ENCODE measurements around the gene PLB1.

Gene PLB1

DNA sequence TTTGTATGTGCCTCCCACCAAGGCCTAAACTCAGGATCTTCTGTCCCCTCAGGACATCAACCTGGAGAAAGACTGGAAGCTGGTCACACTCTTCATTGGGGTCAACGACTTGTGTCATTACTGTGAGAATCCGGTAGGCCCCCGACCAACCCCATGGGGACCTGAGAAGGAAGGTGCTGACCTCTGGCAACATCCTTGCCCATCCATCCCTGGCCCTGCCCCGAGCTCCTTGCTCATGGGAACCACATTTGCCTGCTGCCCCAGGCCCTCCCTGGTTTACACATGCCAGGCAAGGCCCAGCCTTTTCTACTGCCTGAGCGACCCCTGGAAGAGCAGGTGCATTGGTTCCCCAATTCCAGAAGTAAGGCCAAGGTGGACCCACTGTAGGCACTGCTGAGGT lies 130.5 kb downstream of the PLB1 start:
- no peak for DNase-seq (ENCODE audit: low read depth in 3 of 3)

DNA sequence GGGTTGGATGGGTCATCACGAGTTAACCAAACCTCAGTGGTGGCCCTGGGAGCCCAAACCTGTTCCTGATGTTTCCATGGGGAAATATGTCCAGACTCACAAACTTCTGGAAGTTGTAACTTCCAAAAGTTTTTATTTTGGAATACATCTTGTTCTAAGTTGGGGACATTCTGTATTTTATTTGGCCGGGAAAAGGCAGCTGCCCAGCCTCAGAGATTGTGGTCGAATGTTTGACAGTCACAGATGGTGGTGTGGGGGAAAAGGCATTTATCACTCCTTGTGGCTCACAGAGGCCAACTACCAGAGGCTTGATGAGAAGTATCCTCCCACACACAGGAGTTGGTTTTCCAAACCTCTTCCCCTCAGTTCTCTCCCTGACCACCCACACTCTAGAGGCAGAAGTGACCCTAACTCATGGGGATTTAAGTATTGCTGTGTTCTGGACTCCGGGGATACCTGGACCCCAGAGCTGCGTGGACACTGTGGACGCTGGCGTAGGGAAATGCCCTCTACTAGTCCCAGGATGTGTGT lies 131.1 kb downstream of the PLB1 start:
- no peak for DNase-seq (ENCODE audit: low read depth in 3 of 3)

DNA sequence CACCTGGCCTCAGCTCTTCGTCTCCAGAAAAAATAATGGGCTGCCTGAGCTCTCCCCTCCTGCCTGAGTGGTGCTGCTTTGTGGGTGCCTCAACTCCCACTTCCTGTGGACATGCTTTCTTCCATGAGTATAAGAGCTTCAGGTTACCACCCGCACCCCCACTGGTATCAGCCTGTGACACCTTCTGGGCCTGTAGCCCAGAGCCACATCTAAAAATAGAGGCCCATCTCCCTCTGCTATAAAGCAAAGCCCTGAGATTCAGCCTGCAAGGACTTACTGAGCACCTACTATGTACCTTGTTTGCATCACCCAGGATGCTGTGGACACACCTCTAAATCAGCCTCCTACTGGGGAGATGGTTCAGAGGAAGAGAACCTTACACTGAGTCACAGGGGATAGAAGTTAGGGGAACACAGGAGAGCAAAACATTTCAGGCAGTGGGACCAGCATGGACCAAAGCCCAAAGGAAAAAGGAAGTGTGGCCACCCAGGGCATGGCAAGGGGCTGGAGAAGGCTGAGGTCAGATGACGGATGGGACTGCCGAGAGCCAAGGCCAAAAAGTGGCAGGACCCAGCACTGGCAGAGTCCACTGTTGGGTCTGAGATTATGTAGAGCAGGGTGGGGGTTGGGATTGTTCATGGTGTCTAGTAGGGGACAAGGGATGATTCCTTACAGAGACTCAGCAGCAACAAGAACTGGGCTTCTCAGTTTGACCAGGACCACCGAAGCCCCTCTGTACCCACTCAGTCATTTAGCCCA lies 132.0 kb downstream of the PLB1 start:
- no peak for DNase-seq (ENCODE audit: low read depth in 3 of 3)

DNA sequence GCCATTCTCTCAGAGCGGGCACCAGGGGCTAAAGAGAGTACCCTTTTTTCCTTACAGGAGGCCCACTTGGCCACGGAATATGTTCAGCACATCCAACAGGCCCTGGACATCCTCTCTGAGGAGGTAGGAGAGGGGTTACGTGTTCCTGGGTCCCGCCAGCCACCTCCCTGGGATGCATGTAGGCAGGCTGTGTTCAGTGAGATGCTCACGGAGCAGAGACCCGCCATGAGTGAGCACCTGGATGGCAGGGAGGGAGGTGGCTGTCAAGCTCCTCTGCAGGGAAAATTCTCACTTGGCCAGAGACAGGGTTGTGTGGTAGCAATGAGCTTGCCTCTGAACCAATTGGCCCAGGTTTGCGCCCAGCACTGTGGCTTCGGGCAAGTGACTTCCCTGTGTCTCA lies 132.6 kb downstream of the PLB1 start:
- no peak for DNase-seq (ENCODE audit: low read depth in 3 of 3)

DNA sequence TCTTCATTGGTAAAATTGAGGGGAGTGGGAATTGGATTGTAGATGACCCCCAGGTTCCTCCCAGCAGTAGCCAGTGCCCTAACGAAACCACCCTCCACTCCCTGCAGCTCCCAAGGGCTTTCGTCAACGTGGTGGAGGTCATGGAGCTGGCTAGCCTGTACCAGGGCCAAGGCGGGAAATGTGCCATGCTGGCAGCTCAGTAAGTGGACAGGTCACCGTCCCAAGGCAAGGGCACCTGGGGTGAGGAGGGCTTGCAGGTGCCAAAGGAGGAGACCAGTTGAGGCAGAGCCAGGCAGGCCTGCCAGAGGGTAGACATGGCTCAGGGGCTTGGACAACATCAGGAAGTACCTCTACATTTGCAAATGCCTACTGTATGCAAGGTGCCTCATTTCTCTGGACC lies 133.1 kb downstream of the PLB1 start:
- no peak for DNase-seq (ENCODE audit: low read depth in 3 of 3)

DNA sequence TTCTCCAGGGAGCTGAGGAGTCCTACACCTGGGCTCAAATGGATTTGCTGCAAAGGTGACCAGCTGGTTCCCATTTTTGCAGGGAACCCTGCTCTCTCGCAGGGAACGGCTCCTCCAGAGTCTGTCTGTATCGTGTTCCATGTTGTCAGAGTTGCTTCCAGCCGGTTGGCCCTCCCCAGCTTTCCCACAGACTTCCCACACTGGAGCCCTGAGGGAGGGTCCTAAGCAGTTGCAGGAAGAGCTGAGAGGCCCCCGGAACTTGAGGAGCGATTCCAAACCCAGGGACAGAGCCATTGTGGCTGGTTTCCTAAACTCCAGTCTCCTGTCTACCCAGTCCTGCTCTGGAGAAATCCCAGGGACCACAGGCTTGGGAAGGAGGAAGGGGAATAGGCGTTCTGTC lies 134.1 kb downstream of the PLB1 start:
- DNase-seq (ENCODE audit: low read depth in 3 of 3) = no peak

DNA sequence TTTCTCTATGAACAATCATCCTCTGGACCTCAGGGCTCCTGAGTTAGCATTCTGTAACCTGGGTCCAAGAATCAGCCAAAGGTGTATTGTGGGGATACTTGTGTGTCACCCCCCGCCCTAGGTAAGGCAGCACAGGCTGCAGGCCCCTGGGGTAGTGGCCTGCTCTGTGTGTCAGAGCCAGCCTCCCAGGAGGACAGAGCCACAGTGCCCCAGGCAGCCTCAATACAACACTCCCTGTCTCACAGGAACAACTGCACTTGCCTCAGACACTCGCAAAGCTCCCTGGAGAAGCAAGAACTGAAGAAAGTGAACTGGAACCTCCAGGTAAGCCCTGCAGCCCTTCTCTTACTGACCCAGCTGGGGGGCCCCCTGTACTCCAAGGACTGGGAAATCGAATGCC lies 134.5 kb downstream of the PLB1 start:
- no peak for DNase-seq (ENCODE audit: low read depth in 3 of 3)

DNA sequence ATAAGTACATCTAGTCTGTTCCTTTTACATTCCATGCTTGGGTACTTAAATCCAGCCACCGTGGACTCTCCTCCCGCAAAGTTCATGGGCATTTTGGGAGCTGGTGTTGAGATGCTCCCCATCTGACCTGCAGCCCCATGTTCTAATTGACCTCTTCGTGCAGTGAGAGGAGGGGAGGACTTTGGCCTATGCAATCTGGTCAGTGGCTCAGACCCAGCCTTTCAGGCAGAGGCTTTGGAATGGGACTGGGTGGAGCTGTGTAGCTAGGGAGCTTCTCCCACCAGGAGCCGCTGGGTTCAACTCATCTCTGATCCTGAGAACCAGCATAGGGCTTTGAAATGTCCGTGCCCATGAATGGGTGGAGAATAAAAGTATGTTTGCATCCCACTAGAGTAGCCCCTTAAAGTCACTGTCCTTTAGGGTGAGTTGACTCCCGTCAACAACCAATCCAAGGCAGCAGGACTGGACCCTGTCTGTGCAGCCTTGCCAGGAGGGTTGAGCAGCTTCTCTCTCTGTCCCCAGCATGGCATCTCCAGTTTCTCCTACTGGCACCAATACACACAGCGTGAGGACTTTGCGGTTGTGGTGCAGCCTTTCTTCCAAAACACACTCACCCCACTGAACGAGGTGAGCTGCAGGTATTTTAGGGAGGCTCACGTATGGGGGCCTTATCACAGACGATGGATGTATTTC lies 135.8 kb downstream of the PLB1 start:
- DNase-seq (ENCODE audit: low read depth in 3 of 3) = no peak

DNA sequence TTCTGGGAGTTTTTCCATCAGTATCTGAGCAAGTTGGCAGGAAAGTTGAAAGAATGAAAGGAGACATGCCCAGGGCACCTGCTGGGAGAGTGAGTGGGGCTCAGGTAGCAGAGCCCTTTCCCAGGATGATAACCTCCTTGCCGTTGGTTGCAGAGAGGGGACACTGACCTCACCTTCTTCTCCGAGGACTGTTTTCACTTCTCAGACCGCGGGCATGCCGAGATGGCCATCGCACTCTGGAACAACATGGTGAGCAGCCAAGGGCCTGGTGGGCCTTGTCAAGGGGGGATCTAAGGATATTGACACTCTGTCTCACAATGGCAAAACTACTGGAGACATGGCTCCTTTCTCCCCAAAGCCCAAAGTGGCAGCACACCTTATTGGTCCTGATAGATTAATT lies 136.9 kb downstream of the PLB1 start:
- no peak for DNase-seq (ENCODE audit: low read depth in 3 of 3)

DNA sequence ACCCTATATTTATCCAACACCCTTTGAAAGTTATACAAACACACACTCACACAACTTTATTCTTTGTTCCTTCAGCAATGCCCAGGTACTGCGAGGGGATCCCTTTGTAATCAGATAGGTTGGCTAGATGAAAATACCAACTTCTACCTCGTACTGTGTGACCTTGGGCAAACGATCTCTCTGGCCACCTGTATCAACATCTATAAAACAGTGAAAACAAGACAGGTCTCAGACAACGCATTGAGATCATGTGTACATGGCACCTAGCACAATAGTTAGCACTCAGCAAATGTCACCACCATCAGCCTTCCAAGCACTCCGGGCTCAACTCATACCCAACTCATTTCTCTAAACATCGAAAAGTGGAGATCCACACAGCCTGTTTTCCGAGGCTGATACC lies 137.3 kb downstream of the PLB1 start:
- DNase-seq (ENCODE audit: low read depth in 3 of 3) = no peak

DNA sequence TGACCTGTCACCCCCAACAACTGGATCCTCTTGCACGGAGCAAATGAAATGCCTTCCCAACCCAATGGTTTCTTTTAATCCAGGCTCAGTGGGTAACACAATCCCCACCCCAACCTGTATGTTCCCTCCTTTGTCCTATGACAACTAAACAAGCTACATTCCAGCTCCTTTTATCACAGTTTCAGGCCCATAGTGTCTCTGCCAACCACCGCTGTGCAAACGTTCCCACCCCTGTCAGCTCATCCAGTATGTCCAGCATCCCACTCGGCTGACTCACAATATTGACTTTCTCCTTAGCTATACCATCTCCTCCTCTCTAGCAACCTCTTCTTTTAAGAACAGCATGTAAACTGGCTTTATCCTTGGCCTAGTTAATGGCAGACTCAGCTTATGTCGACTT lies 137.9 kb downstream of the PLB1 start:
- DNase-seq (ENCODE audit: low read depth in 3 of 3) = no peak

DNA sequence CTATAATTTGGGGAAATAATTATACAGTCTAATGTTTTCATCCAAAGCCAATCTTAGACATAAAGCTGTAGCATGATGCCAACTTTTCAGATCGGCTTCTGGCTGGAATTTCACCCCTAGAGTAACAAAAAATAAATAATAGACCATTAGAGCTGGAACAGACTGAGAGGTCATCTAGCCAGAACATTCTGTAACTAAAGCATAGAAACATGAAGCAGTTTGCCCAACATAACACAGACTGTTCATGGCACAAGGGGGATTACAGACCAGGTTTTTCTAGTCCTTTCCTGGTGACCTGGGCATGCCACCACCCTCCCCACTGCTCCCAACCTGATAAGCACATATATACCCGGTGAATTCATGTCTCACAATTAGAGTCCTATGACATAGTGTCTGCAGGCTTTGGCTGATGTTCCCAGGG lies 139.3 kb downstream of the PLB1 start:
- DNase-seq (ENCODE audit: low read depth in 3 of 3) = no peak

DNA sequence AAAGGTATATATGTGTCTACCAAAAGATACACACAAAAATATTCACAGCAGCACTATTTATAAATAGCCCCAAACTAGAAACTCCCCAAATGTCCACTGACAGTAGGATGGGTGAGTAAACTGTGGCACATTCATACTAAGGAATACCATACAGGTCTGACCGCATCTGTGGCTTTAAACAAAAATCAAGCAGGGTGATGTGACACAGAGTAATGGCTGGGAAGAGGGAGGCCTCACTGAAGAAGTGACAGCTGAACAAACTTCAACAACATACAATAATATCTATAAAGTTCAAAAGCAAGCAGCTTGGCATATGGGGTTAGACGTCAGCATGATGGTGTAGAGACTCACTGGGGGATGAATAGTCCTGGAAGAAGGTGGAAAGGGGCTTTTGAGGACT lies 140.6 kb downstream of the PLB1 start:
- no peak for DNase-seq (ENCODE audit: low read depth in 3 of 3)

DNA sequence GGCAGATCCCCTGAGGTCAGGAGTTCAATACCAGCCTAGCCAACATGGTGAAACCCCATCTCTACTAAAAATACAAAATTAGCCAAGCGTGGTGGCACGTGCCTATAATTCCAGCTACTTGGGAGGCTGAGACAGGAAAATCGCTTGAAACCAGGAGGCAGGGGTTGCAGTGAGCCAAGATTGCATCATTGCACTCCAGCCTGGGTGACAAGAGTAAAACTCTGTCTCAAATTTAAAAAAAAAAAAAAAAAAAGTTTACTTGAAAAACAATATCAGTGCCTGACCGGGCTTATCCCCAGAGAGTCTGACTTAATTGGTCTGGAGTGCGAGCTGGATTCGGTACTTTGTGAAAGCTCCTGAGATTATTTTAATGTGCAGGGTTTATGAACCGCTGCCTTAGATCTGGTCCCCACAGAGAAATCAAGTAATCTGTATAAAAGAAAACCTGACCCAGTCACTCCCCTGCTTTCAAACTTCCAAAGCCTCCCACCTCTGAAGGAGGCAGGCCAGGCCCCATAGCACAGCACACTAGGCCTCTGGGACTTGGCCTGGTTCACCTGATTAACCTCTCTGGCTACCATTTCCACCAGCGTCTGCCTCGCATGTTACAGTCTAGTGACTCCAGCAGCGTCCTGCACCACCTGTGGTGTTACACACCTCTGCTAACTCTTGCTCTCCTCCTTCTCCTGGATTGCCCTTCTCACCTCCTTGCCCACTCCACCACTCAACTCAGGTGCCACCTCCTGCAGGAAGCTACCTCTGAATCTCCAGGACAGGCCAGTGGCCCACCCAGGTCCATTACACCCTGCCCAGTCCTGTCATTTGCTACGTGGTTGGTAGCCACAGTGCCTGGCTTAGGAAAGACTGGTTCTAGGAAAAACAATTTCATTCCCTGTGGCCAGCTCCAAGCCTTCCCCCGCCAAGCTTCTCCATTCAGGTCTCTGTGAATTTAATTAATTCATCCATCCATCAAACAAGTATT lies 141.5 kb downstream of the PLB1 start:
- DNase-seq (ENCODE audit: low read depth in 3 of 3) = no peak

DNA sequence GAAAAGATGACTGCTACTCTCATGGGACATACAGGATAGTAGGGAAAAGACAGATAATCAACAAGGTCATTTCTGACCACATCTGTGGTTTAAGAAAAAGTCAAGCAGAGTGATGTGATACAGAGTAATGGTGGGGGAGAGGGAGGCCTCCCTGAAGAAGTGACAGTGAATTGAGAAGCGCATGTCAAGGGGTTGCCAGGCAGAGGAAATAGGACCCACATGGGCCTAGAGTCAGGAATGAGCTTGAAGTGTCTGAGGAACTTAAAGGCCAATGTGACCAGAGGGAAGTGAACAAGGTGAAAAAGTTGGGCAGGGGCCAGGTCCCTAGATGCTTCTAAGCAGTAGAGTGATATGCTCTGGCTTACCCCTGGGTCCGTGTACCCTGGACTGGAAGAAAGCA lies 142.2 kb downstream of the PLB1 start:
- DNase-seq (ENCODE audit: low read depth in 3 of 3) = no peak

DNA sequence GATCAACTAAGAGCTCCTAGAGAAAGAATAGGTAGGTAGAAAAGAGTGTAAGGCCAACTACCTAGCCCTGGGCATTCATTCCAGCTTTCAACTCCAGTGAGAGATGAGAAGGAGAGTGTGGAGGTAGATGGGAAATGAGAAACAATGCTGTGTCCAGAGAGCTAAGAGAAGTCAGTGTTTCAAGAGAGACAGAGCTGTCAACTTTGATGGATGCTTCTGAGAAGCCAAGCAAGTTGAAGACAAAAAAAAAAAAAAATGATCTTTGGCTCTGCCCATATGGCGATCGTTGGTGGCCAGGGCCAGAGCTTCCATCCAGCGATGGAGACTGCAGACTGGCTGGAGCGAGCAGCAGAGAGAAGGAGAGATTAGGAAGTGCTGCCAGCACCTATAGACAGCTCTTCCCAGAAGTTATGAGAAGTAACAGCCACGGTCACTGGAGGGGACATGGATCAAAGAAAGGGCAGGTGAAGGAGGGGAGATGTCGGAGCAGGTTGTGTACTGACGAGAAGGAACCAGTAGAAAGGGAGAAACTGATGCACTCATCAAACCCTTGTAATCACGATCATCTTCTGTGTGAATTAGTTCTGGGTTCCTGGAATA lies 143.3 kb downstream of the PLB1 start:
- no peak for DNase-seq (ENCODE audit: low read depth in 3 of 3)

DNA sequence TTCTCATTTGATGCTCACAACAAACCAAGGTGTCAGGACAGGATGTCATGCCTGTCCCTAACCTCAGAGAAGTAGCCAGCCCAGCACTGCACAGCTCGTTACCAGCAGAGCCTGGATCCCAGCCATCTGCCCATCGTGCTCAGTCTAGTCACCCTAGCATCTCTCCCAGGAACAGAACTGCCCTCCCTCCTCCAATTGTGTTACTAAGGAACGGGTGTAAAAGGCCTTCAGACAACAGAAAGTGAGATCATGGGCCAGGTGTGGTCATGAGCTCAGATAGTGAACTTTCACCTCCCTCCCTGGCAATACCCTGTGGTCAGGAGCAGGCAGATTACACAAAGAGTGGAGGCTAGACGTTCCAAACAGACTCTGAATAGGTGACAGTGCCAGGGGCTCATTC lies 144.0 kb downstream of the PLB1 start:
- no peak for DNase-seq (ENCODE audit: low read depth in 3 of 3)

DNA sequence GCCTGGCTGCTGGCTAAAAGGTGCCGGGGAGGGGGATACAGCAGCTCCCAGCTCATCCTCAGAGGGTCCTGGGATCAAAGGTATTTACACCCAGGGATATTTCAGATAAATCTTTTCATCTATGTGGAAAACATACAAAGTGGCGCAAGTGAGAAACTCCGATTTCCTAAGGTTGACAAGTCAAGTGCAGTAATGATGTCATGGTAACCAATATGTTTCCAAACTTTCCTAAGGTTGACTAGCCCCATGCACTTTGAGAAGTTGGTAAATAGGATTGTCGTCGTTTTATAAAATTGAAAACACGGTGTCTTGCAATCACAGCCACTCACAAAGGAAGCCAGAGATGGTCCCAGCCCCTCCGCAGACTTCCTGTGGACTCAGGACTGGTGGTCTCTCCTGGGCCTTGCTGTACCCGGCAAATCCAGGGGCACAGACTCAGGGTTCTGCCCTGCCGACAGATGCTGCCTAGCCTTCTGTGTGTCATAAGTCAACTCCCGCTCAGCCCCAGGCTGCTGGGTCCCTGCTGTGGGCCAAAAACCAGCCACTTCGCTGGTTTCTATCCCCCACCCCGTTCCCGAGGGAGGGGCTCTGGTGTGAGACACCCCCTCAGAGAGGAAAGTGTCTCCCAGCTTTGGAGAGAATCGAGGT lies 144.5 kb downstream of the PLB1 start:
- no peak for DNase-seq (ENCODE audit: low read depth in 3 of 3)

DNA sequence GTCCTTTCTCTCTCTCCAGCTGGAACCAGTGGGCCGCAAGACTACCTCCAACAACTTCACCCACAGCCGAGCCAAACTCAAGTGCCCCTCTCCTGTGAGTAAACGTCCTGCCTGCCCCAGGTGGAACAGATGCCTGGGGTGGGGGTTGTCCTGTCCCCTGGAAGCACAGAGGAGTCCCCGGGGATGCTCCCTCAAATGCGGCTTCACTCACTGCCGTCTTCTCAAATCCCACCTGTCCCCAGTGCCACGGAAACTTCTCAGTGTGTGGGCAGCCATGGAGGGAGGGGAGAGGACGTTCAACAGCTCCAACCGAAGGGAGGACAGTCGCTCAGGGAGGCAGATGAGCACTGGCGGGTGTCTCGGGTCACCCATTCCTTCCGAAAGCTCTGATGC lies 145.0 kb downstream of the PLB1 start:
- no peak for DNase-seq (ENCODE audit: low read depth in 3 of 3)

DNA sequence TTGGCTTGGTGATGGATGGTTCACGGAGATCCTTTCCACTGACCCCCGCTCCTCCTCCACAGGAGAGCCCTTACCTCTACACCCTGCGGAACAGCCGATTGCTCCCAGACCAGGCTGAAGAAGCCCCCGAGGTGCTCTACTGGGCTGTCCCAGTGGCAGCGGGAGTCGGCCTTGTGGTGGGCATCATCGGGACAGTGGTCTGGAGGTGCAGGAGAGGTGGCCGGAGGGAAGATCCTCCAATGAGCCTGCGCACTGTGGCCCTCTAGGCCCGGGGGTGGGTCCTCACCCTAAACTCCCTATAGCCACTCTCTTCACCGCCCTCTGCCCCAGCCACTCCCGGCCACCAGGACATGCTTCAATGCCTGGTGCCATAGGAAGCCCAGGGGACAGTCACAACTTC lies 146.9 kb downstream of the PLB1 start:
- DNase-seq (ENCODE audit: low read depth in 3 of 3) = no peak

DNA sequence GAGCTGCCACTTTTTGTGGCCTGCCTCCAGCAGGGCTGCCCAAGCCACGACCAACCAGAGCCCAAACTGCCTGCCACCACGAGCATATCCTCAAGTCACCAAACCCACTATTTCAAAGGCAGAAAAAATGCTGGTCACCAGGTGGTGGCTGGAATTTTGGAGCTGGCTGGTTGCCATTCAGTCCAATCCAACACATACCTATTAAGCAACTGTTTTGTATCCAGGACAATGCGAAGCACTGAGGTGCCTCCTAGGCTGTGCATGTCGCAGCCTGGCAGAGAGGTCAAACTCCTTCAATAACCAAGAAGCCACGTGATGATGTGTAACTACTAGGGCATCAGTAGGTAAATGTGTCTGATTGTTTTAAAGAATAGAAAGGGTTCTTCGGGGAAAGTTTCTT lies 147.5 kb downstream of the PLB1 start:
- no peak for DNase-seq (ENCODE audit: low read depth in 3 of 3)

All from stimulated activated CD4-positive, alpha-beta T cell treated with anti-CD3 and anti-CD28 coated beads, TNF-alpha, amount 100 ng/mL, for 48 hours (primary cell).